Subcutaneous adipose tissue (tissue), 4 donors: ENCODE data around the gene SCGB3A1. TPM values are rescaled to one million over a fixed set of nuclear protein-coding genes. Genes with fewer than 3 reads are reported as not detected.

Source experiments
- total RNA-seq, 4 donors: library from RNA; depleted of rRNA; stranded (reverse); fragments of >200 nt; gene quantifications; one replicate each; pipeline ENCODE4 v1.1.0, GENCODE V29; 2016
- TF ChIP-seq, protein P1 (sequence below): fragments of 450-650 bp; IDR thresholded peaks from one replicate; pipeline ENCODE4 v1.5.1; 2016; ENCODE audit warnings: low read depth, mild to moderate bottlenecking, control low read depth, antibody characterized with exemption, moderate library complexity

Gene SCGB3A1
- total RNA-seq, 4 donors from 2014 or later, result not detected

DNA sequence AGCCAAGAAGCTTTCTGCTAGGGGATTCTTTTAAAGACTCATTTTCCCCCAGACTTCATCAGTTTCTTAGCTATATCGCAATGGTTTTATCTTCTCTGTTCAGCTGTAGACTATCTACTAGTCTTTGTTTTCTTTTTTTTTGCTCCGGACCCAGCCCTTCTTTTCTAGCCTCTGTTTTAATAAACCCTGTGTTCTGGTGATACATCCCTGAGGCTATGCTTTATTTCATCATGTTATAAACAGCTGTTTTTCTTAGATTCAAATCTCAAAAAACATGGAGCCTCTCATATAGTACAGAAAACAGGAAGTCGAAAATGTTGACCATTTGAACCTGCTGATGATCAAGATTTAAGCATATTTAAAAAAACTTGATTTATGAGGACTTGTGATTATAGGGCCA, 37.8 kb downstream of the SCGB3A1 start:
- TF ChIP-seq, protein P1, sequence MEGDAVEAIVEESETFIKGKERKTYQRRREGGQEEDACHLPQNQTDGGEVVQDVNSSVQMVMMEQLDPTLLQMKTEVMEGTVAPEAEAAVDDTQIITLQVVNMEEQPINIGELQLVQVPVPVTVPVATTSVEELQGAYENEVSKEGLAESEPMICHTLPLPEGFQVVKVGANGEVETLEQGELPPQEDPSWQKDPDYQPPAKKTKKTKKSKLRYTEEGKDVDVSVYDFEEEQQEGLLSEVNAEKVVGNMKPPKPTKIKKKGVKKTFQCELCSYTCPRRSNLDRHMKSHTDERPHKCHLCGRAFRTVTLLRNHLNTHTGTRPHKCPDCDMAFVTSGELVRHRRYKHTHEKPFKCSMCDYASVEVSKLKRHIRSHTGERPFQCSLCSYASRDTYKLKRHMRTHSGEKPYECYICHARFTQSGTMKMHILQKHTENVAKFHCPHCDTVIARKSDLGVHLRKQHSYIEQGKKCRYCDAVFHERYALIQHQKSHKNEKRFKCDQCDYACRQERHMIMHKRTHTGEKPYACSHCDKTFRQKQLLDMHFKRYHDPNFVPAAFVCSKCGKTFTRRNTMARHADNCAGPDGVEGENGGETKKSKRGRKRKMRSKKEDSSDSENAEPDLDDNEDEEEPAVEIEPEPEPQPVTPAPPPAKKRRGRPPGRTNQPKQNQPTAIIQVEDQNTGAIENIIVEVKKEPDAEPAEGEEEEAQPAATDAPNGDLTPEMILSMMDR, result no peak

DNA sequence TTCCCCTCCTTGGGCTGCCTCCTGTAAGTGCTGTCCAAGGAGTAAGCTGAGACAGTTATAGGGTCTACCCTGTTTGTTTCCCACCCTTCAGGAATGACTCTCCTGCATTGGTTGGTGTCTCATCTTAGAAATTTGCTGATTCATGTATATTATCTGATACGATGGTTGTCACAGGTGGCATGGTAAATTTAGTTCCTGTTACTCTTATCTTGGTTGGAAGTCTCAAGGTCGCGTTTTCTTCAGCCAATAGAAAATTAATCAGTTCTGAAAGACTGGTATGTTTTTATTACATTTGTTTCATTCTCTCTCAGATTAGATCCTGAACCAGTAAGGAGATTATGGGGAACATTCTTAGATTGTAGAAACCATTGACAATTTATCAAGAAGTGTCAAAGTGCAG, 42.7 kb downstream of the SCGB3A1 start:
- TF ChIP-seq, protein P1, result no peak

DNA sequence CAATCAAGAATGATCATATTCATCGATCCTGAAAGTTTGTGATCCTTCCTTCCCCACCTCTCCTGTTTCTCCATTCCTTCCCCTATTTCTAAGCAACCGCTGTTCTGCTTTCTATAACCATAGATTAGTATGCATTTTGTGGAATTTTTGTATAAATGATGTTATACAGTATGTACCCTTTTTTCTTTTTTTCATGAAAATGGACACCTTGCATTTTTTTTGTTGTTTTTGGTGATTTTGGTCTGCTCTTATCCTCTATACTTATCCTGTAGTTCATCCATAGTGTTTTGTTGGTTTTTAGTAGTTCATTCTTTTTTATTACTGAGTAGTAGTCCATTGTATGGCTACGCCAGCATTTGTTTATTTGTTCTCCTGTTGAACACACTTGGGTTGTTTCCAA, 46.1 kb downstream of the SCGB3A1 start:
- TF ChIP-seq, protein P1, result no peak

- TF ChIP-seq, protein P1, result no peak
These were observed 49.6 kb downstream of the SCGB3A1 start for GRCh38 chr5:180541710-180542109.

Other genes starting within 250 kb of the SCGB3A1 start
- gene GFPT2, start 238.2 kb downstream of the SCGB3A1 start, total RNA-seq, result 10 to 100 TPM; 27.3 to 46.0 (median 42.1) TPM
- gene CNOT6, start 97.1 kb downstream of the SCGB3A1 start, total RNA-seq, result 10 to 100 TPM in 3 of 4 donors, 1 to 10 TPM in 1; 9.7 to 19.9 (median 11.0) TPM
- gene FLT4, start 58.1 kb upstream of the SCGB3A1 start, total RNA-seq, result 10 to 100 TPM in 2 of 4 donors, 1 to 10 TPM in 2; 3.1 to 47.5 (median 8.0) TPM
- not detected for gene OR2Y1, start 148.6 kb upstream of the SCGB3A1 start, total RNA-seq
- 100 to 1,000 TPM; 165 to 345 (median 230) TPM for gene MGAT1, start 211.3 kb upstream of the SCGB3A1 start, total RNA-seq